SU-DHL-6 (cell line): Measurements from ENCODE around the gene ADD2.

Experiments
- H2AFZ ChIP-seq: fragments of 200-600 bp; sonication (generic); 2 replicates; pipeline ENCODE4 v1.6.1; 2014; ENCODE audit warnings: low read depth, mild to moderate bottlenecking, moderate library complexity, mixed read lengths, antibody characterized with exemption, low read length; ENCODE audit not compliant: severe bottlenecking
- H3F3A ChIP-seq: fragments of 200-600 bp; shearing (Covaris generic); 2 replicates; pipeline ENCODE4 v1.6.0; 2016; ENCODE audit warnings: antibody characterized with exemption, mild to moderate bottlenecking; ENCODE audit not compliant: insufficient read depth
- H3K27ac ChIP-seq: fragments of 200-600 bp; sonication (generic); 2 replicates; pipeline ENCODE4 v1.5.1; 2016; ENCODE audit warnings: low read depth, mild to moderate bottlenecking, low read length, moderate library complexity, mixed read lengths
- H3K27me3 ChIP-seq: fragments of 200-600 bp; sonication (generic), shearing (Covaris generic); 2 replicates; pipeline ENCODE4 v1.6.0; 2014; ENCODE audit warnings: mild to moderate bottlenecking, low read length
- H3K36me3 ChIP-seq: fragments of 200-600 bp; sonication (generic); 2 replicates; pipeline ENCODE4 v1.6.1; 2014; ENCODE audit warnings: mild to moderate bottlenecking, low read length, mixed read lengths
- H3K4me2 ChIP-seq: fragments of 300-600, 200-600 bp; shearing (Covaris generic), sonication (generic); 2 replicates; pipeline ENCODE4 v1.6.0; 2014; ENCODE audit warnings: low read length, low read depth, mild to moderate bottlenecking; ENCODE audit not compliant: poor library complexity, severe bottlenecking
- H3K4me3 ChIP-seq: fragments of 200-600 bp; sonication (generic); 2 replicates; pipeline ENCODE4 v1.5.1; 2014; ENCODE audit warnings: antibody characterized with exemption, low read length, mild to moderate bottlenecking, mixed read lengths; ENCODE audit not compliant: insufficient read depth, poor library complexity, severe bottlenecking
- H3K79me2 ChIP-seq: fragments of 200-600 bp; sonication (generic); 2 replicates; pipeline ENCODE4 v1.6.1; 2014; ENCODE audit warnings: mild to moderate bottlenecking, low read length, moderate library complexity; ENCODE audit not compliant: insufficient read depth
- H3K9ac ChIP-seq: fragments of 200-600 bp; sonication (generic); 2 replicates; pipeline ENCODE4 v1.7.0; 2014; ENCODE audit warnings: mild to moderate bottlenecking, low read length
- H3K9me2 ChIP-seq: fragments of 200-600 bp; sonication (generic); replicated peaks from 2 replicates; pipeline ENCODE4 v1.6.1; 2014; ENCODE audit warnings: low read length; ENCODE audit not compliant: insufficient read depth
- H3K9me3 ChIP-seq: fragments of 200-600 bp; sonication (generic); 2 replicates; pipeline ENCODE4 v1.6.1; 2014; ENCODE audit warnings: low read length, mixed read lengths; ENCODE audit not compliant: insufficient read depth
- H4K20me1 ChIP-seq: fragments of 200-600 bp; sonication (generic); 2 replicates; pipeline ENCODE4 v1.6.1; 2014; ENCODE audit warnings: low read depth, mild to moderate bottlenecking, antibody characterized with exemption, low read length, moderate library complexity, mixed read lengths
- CTCF ChIP-seq: fragments of 200-600 bp; sonication (generic); IDR thresholded peaks from one replicate; pipeline ENCODE4 v1.5.1; 2017; ENCODE audit warnings: antibody characterized with exemption, mild to moderate bottlenecking, low read length, moderate library complexity; ENCODE audit not compliant: insufficient read depth, poor library complexity, severe bottlenecking
- EZH2phosphoT487 ChIP-seq: fragments of 200-600 bp; sonication (generic), shearing (Covaris generic); conservative IDR thresholded peaks from 2 replicates; pipeline ENCODE4 v1.6.1; 2018; ENCODE audit warnings: mild to moderate bottlenecking, antibody characterized with exemption, low read length, moderate library complexity, mixed read lengths

ADD2 gene

GRCh38 chr2:70808983-70809958 lies 41.3 kb upstream of the ADD2 start:
- Histone ChIP-seq H3K9me2 (no peaks in the 10 kb centered on the region), H3K4me2 (no peak overlapping the region), H3F3A (no peaks in the 10 kb centered on the region), H3K9me3 (no peaks in the 10 kb centered on the region), H4K20me1 (no peaks in the 10 kb centered on the region), H3K36me3 (no peaks in the 10 kb centered on the region), H2AFZ (no peak overlapping the region), H3K27me3 (no peaks in the 10 kb centered on the region), H3K9ac (no peak overlapping the region), H3K79me2 (no peaks in the 10 kb centered on the region), H3K27ac (no peak overlapping the region), H3K4me3 (no peak overlapping the region)
- TF ChIP-seq CTCF (no peak), EZH2phosphoT487 (no peak)

- Histone ChIP-seq H3K9me3 (no peaks in the 10 kb centered on the region), H3K36me3 (no peaks in the 10 kb centered on the region), H3K4me3 (no peak overlapping the region), H3K27me3 (no peaks in the 10 kb centered on the region), H3K9me2 (no peaks in the 10 kb centered on the region), H3K9ac (no peak overlapping the region), H3K4me2 (no peak overlapping the region), H3K27ac (no peak overlapping the region), H4K20me1 (no peaks in the 10 kb centered on the region), H3F3A (no peaks in the 10 kb centered on the region), H3K79me2 (no peaks in the 10 kb centered on the region), H2AFZ (no peak overlapping the region)
- TF ChIP-seq CTCF = no peak
- no peak for TF ChIP-seq EZH2phosphoT487
Observed at GRCh38 chr2:70807828-70808118, 39.8 kb upstream of the ADD2 start.

- TF ChIP-seq EZH2phosphoT487 (no peak), CTCF (no peak)
- Histone ChIP-seq H2AFZ (no peak overlapping the region), H3F3A (no peaks in the 10 kb centered on the region), H4K20me1 (no peaks in the 10 kb centered on the region), H3K27ac (no peak overlapping the region), H3K79me2 (no peaks in the 10 kb centered on the region), H3K4me2 (no peak overlapping the region), H3K9ac (no peak overlapping the region), H3K4me3 (no peak overlapping the region), H3K27me3 (no peaks in the 10 kb centered on the region), H3K9me3 (no peaks in the 10 kb centered on the region), H3K36me3 (no peaks in the 10 kb centered on the region), H3K9me2 (no peaks in the 10 kb centered on the region)
Observed at GRCh38 chr2:70807102-70807827, 39.3 kb upstream of the ADD2 start.
